ENCODE data around the gene SRSF5.
A peak's percentile ranks its signal among the peaks of the same experiment; 100 is the strongest.
"Not testable (repeated sequence)": the region's sequence is repeated elsewhere in the genome, so short reads cannot be mapped to it uniquely, and the experiment has no call there.

Gene SRSF5

DNA sequence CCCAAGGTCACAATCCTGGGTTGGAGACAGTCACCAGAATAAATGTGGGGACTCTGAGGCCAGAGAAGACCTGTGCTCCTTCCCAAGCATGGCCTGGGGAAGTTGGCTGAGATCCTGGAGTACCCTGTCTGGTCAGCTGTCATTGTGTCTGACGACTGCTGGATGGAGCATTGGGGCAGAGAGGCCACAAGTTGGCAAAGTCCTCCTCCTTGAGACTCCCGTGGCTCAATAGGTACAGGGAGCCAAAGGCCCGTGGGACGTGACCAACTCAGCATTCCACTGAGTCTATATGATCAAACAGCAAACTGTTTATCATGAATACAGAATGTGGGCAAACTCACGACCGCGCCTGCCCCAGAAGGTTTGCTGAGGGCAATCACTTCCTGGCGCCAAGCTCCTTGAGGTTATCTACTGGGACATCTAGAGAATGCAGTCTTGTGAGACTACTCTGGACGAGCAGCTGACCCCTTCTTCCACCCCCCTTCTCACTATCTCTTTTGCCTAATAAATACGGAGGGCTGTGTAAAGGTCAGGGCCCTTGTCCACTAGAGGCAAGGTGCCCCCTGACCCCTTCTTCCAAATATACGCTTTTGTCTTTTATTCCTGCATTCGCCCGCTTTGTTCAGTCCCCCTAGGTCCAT, 44.4 kb downstream of the SRSF5 start:
- DNase-seq: no peak

DNA sequence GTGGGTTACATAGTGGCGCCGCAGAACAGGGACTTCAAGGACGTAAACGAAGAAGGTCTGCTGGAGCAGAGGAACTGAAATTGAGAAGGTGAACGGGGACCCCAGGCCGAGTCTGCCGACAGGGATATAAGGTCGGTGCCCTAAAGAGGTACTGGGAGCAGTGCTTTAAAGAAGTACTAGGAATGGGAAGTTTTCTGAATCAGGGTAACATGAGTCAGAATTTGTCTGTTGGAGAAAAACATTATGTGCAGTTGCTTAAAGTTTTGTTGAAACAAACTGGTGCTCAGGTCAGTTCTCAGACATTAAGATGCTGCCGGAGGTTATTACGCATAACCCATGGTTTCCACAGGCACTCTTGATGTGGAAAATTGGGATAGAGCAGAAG, 44.9 kb downstream of the SRSF5 start:
- no peak for DNase-seq

DNA sequence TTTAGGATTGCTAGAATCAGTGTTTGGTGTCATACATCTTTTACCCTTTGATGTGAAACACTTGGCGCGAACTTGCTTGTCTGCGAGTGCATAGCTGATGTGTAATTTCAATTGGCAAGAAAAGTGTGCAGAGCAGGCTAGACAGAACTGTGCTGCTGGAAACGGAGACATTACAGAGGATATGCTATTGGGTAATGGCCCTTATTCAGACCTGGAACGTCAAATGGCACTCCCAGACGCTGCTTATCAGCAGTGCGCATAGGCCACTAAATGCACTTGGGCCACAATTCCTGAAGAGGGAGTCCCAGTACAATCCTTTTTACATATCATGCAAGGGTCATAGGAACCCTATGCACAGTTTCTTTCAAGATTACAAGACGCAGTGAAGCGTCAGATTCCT, 45.8 kb downstream of the SRSF5 start:
- no peak for DNase-seq

DNA sequence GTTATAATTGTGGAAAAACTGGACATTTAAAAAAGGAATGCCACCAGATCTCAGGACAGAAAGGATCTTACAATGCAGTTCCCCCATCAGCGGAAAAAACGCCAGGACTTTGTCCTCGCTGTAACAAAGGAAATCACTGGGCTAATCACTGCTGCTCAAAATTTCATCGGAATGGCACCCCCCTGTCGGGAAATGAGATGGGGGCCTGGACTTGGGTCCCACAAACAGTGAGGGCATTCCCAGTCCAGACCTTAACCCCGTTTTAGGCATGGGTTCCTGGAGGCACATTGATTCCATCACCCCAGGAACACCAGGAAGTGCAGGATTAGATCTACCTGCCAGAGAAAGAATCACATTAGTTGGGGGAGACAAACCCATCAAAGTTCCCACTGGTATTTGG, 46.4 kb downstream of the SRSF5 start:
- not testable (repeated sequence) for DNase-seq

GRCh38 chr14:69814397-69814796, 47.5 kb downstream of the SRSF5 start:
- no peak for DNase-seq

GRCh38 chr14:69815556-69815955, 48.6 kb downstream of the SRSF5 start:
- no peak for DNase-seq

- no peak for DNase-seq
Observed at GRCh38 chr14:69816216-69816615, 49.3 kb downstream of the SRSF5 start.

DNA sequence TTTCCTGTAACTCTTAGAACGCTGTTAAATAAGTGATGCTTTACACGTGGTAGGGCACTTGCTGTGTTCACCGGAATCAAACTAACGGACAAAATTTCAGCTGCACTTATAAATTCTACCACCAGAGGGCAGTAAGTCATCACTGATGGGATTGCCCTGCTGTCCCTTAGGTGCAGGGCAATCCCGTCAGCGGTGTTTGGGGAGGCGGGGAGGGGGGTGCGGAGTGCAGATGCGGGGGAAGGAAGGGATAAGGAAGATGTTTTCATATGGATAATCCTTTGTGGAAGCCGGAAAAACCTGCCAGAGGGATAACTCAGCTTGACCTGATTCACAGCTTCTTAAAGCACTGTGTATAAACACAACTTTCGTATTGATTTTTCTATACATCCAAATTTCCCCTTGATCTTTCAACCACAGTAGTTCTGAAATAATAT, 51.8 kb downstream of the SRSF5 start:
- peak; percentile 44 for DNase-seq

DNA sequence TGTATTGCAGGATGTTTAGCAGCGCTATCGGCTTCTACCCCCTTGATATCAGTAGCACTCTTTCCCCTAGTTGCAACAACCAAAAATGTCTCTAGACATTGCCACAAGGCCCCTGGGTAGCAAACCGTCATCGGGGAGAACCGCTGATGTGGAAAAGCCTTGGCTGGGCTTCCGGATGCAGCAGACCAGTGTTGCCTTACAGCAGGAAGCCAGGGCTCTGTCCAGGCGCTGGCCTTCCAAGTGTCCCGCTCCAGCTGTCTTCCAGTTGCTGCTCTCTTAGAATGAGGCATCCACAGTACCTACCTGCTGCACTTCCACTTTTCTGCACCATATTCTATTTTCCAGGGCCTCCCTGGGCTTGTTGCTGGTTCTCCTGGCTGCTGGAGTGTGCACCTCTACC, 52.7 kb downstream of the SRSF5 start:
- no peak for DNase-seq

GRCh38 chr14:69820991-69821390, 54.0 kb downstream of the SRSF5 start:
- no peak for DNase-seq
